ENCODE measurements around the gene HEXIM1. TPM values are rescaled to one million over a fixed set of nuclear protein-coding genes. Genes with fewer than 3 reads are reported as not detected.

HEXIM1 gene
- total RNA-seq, 1 donor from 2014 or later: 36.1 TPM

DNA sequence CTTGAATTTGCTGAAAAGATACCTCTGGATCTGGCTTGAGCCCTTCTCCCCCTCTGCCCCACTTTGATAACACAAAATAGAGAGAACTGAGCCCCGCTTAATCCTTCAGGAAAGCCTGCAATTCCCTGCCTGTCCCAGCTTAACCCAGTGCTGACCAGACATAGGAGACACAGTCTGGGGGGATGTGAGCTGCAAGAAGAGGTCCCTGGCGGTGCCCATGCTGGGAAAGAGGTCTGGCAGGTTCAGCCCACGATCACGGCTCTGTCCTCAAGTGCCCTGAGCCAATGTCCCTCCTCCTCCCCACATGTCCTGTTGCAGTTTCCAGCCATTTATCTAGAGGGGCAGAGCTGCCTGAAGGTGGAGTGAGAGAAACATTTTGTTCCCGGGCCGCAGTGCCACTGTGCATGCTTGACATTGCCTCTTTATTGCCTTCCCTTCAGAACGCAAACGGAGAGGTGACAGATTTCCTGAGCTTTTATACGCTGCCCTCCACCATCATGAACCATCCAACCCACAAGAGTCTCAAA is 44.9 kb upstream of the HEXIM1 start:
- no peak for ATAC-seq
- Histone ChIP-seq H3K4me1 (peaks cover 6% of the 10 kb centered on the region), H3K4me3 (no peak overlapping the region), H3K9me3 (no peaks in the 10 kb centered on the region), H3K27ac (no peak overlapping the region), H3K27me3 (no peaks in the 10 kb centered on the region), H3K36me3 (peaks cover 88% of the 10 kb centered on the region)
- TF ChIP-seq, protein P1, sequence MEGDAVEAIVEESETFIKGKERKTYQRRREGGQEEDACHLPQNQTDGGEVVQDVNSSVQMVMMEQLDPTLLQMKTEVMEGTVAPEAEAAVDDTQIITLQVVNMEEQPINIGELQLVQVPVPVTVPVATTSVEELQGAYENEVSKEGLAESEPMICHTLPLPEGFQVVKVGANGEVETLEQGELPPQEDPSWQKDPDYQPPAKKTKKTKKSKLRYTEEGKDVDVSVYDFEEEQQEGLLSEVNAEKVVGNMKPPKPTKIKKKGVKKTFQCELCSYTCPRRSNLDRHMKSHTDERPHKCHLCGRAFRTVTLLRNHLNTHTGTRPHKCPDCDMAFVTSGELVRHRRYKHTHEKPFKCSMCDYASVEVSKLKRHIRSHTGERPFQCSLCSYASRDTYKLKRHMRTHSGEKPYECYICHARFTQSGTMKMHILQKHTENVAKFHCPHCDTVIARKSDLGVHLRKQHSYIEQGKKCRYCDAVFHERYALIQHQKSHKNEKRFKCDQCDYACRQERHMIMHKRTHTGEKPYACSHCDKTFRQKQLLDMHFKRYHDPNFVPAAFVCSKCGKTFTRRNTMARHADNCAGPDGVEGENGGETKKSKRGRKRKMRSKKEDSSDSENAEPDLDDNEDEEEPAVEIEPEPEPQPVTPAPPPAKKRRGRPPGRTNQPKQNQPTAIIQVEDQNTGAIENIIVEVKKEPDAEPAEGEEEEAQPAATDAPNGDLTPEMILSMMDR (IDR thresholded peaks at IDR 0.05): no peak
- intact Hi-C loops (cut with DNase I): loop anchor here (10.0 kb wide), 1 partner anchor 59 kb away; no protein-coding TSS in a partner anchor
- no peak for DNase-seq

DNA sequence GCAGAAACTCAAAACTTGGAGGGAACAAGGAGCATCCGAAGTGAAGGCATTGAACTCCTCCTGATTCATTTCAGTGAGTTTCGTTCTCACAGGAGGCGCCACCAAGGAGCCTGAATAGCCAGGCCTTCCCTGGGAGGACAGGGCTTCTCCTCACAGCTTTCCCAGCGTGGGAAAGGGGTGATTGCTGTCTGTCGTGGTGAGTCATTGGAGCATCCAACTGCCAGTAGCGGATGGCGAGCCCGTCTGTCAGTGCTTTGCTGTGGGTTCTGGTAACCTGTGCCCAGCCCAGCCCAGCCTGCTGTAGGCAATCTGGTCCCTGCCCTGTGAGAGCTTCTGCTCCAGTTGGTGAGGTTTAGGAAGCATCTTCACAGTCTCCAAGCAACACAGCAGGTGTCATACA is 44.2 kb upstream of the HEXIM1 start:
- TF ChIP-seq, protein P1 (IDR thresholded peaks at IDR 0.05): no peak
- Histone ChIP-seq H3K27me3 (no peaks in the 10 kb centered on the region), H3K4me3 (no peak overlapping the region), H3K27ac (no peak overlapping the region), H3K9me3 (no peaks in the 10 kb centered on the region), H3K4me1 (peaks cover under 1% of the 10 kb centered on the region), H3K36me3 (peaks cover 82% of the 10 kb centered on the region)
- DNase-seq (no peak), ATAC-seq (no peak)
- intact Hi-C loops (cut with DNase I): loop anchor here (10.0 kb wide), 1 partner anchor 59 kb away; no protein-coding TSS in a partner anchor

DNA sequence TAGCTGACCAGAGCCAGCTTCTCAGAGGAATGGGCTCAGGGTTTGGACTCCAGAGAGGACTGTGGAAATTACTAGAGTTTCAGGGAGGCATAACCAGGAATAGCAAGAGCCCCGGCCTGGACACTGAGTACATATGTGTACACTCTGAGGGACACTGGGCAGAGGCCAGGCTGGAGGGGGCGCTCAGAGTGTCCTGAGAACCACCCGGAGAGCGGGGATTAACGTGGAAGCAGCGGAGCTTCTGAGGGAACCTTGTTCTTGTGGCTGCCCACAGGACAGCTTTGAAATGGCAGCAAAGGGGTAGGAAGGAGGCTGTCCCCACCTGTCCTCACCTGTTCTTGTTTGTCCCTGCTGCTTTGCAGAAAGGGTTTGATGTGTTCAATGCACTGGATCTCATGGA is 43.8 kb upstream of the HEXIM1 start:
- Histone ChIP-seq H3K4me1 (no peaks in the 10 kb centered on the region), H3K27ac (no peak overlapping the region), H3K27me3 (no peaks in the 10 kb centered on the region), H3K4me3 (no peak overlapping the region), H3K36me3 (peaks cover 78% of the 10 kb centered on the region), H3K9me3 (no peaks in the 10 kb centered on the region)
- ATAC-seq: no peak
- DNase-seq: no peak
- intact Hi-C loops (cut with DNase I): loop anchor here (10.0 kb wide), 1 partner anchor 60 kb away; no protein-coding TSS in a partner anchor
- TF ChIP-seq, protein P1 (IDR thresholded peaks at IDR 0.05): no peak

DNA sequence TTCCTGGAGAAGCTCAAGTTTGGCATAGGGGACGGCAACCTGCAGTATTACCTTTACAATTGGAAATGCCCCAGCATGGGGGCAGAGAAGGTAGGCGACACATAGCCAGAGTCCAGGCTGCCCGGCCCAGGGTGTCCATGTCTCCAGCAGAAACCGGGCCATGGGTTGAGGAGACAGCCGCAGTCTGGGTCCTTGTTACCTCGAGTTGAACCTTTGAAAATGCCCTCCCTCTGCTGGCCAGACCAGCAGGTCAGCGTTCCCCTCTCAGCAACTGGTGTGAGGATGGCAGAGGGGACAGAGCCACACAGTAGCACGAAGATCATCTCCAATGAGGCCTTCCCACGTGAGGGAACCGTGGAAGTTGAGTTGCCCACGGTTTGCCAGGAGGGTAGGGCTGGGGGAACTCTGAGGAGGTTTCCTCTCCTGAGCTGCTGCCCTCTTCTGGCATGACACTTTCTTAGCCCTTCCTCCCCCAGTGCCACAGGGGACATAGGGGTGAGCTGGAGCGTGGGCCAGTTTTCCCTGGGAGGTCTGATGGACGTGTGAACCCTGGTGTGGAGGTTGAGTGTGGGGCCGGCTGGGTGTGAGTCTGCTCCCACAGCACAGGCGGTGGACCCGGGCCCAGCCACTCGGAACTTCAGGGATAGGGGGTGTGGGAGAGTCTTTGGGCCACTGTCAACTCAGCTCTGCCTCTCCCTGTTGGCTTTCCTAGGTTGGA is 43.2 kb upstream of the HEXIM1 start:
- DNase-seq: no peak
- no peaks in the 10 kb centered on the region for H3K27me3 ChIP-seq
- no peak for ATAC-seq
- no peak overlapping the region for H3K4me3 ChIP-seq
- H3K27ac ChIP-seq: no peak overlapping the region
- no peaks in the 10 kb centered on the region for H3K4me1 ChIP-seq
- H3K9me3 ChIP-seq: no peaks in the 10 kb centered on the region
- TF ChIP-seq, protein P1 (IDR thresholded peaks at IDR 0.05): no peak
- intact Hi-C loops (cut with DNase I): loop anchor here (10.0 kb wide), 1 partner anchor 60 kb away; no protein-coding TSS in a partner anchor
- H3K36me3 ChIP-seq: peaks cover 73% of the 10 kb centered on the region

DNA sequence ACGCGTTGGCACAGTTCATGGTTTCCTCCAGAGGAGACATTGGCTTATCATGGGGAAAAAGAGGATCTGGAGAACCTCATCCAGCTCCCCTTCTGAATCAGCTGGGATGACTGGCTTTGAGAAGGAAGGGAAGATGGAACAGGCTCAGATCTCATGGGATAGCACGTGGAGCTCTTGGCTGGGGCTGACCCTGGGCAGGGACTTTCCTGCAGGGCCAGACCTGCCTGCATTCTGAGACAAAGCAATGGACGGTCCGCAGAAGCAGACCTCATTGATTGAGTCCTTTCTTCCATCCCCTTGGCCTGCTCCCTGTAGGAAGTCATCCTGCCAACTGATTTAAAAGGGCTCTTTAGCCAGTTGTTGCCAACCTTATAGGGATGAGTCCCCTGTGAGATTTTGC is 42.2 kb upstream of the HEXIM1 start:
- DNase-seq (no peak), ATAC-seq (no peak)
- H3K27me3 ChIP-seq: no peaks in the 10 kb centered on the region
- no peak overlapping the region for H3K4me3 ChIP-seq
- no peak overlapping the region for H3K27ac ChIP-seq
- intact Hi-C loops (cut with DNase I): loop anchor here (10.0 kb wide), 1 partner anchor 61 kb away; no protein-coding TSS in a partner anchor
- no peaks in the 10 kb centered on the region for H3K9me3 ChIP-seq
- peaks cover 66% of the 10 kb centered on the region for H3K36me3 ChIP-seq
- TF ChIP-seq, protein P1 (IDR thresholded peaks at IDR 0.05): no peak
- no peaks in the 10 kb centered on the region for H3K4me1 ChIP-seq

All from upper lobe of right lung (tissue), 1 donor.